Endothelial cell of umbilical vein (primary cell): Measurements from ENCODE around the gene FAAP100. TPM values are rescaled to one million over a fixed set of nuclear protein-coding genes. Genes with fewer than 3 reads are reported as not detected.
A peak's percentile ranks its signal among the peaks of the same experiment; 100 is the strongest.

Experiments
- BruUV-seq: library from RNA; stranded (reverse); fragments of 400-500 nt; replicated peaks from 2 replicates; lab custom pipeline; 2021; lab: Mats Ljungman, UMichigan
- CTCF ChIA-PET: fragments of 300-600, 350-600 bp; sonication (Branson Sonifier 250); formaldehyde crosslinking; loops from one replicate; lab custom pipeline; 2021; ENCODE audit warnings: antibody characterized with exemption, inconsistent platforms; lab: Charles Lee
- POLR2A ChIA-PET: fragments of 300-600, 350-600 bp; sonication (Branson Sonifier 250); formaldehyde crosslinking; loops from one replicate; lab custom pipeline; 2021; ENCODE audit warnings: antibody characterized with exemption, inconsistent platforms; lab: Charles Lee
- DNase-seq: peaks from one replicate; pipeline ENCODE4 v3.0.0-alpha.2; 2011; ENCODE audit warnings: low read depth, low spot score
- FAIRE-seq: peaks from 2 replicates; lab custom pipeline; 2011; peaks lifted over from hg19 to GRCh38; lab: Jason Lieb, UNC
- H2AFZ ChIP-seq: 2 replicates; pipeline ENCODE4 v1.6.0; 2012; ENCODE audit warnings: low read depth, low read length, control low read depth, inconsistent platforms
- H3K27ac ChIP-seq: 2 replicates; pipeline ENCODE4 v1.5.1; 2011; ENCODE audit warnings: low read depth, mild to moderate bottlenecking, control low read depth, low read length, moderate library complexity; ENCODE audit not compliant: insufficient read depth
- H3K27me3 ChIP-seq, 2 experiments: 2 replicates each; pipeline versions ENCODE4 v1.6.0 to v1.6.1; 2011; ENCODE audit warnings: low read length in 2 of 2, mixed read lengths in 1 of 2; ENCODE audit not compliant: control insufficient read depth in 2 of 2, insufficient read depth in 2 of 2
- H3K36me3 ChIP-seq, 2 experiments: 2 replicates in 1 of 2; 3 replicates in 1 of 2; pipeline ENCODE4 v1.5.1; 2011; ENCODE audit warnings: low read length in 2 of 2, mild to moderate bottlenecking in 1 of 2, moderate library complexity in 1 of 2; ENCODE audit not compliant: control insufficient read depth in 2 of 2, insufficient read depth in 2 of 2; ENCODE audit errors: extremely low read depth in 1 of 2
- H3K4me1 ChIP-seq: 3 replicates; pipeline ENCODE4 v1.5.1; 2011; ENCODE audit warnings: mild to moderate bottlenecking, low read length; ENCODE audit not compliant: control insufficient read depth, insufficient read depth; ENCODE audit errors: extremely low read depth
- H3K4me2 ChIP-seq: 2 replicates; pipeline ENCODE4 v1.6.1; 2011; ENCODE audit warnings: low read length, control low read depth, mixed read lengths; ENCODE audit not compliant: insufficient read depth
- H3K4me3 ChIP-seq, 3 experiments: fragments of 200-600 bp in 1 of 3; sonication (generic), shearing (Covaris generic) in 1 of 3; replicated peaks in 1 of 3; 2 replicates each; pipeline ENCODE4 v1.5.1; 2011 to 2016; ENCODE audit warnings: control low read depth in 3 of 3, low read length in 3 of 3, mild to moderate bottlenecking in 2 of 3, inconsistent platforms in 1 of 3, low read depth in 1 of 3, moderate library complexity in 1 of 3; ENCODE audit not compliant: insufficient read depth in 1 of 3
- H3K79me2 ChIP-seq: 2 replicates; pipeline ENCODE4 v1.6.0; 2012; ENCODE audit warnings: low read length, inconsistent platforms; ENCODE audit not compliant: control insufficient read depth, insufficient read depth
- H3K9ac ChIP-seq: replicated peaks from 2 replicates; pipeline ENCODE3; 2011; ENCODE audit warnings: low read length, control low read depth; ENCODE audit not compliant: insufficient read depth; ENCODE audit errors: extremely low read depth
- H3K9me1 ChIP-seq: replicated peaks from 3 replicates; pipeline ENCODE4 v1.6.0; 2011; ENCODE audit warnings: mild to moderate bottlenecking, low read length; ENCODE audit not compliant: control insufficient read depth, insufficient read depth; ENCODE audit errors: extremely low read depth
- H3K9me3 ChIP-seq: replicated peaks from 2 replicates; pipeline ENCODE4 v1.5.1; 2012; ENCODE audit warnings: low read length, inconsistent platforms; ENCODE audit not compliant: control insufficient read depth, insufficient read depth
- H4K20me1 ChIP-seq: replicated peaks from 2 replicates; pipeline ENCODE3; 2011; ENCODE audit warnings: mild to moderate bottlenecking, low read length; ENCODE audit not compliant: control insufficient read depth, insufficient read depth; ENCODE audit errors: extremely low read depth
- EZH2 ChIP-seq: IDR thresholded peaks from 2 replicates; pipeline ENCODE4 v1.6.1; 2012; ENCODE audit warnings: borderline replicate concordance, low read depth, mild to moderate bottlenecking, moderate library complexity, low read length, inconsistent platforms; ENCODE audit not compliant: severe bottlenecking
- FOS ChIP-seq: IDR thresholded peaks from 2 replicates; pipeline ENCODE4 v1.6.1; 2011; ENCODE audit warnings: mild to moderate bottlenecking, low read length, moderate library complexity, borderline replicate concordance; ENCODE audit not compliant: insufficient read depth
- GATA2 ChIP-seq: IDR thresholded peaks from 2 replicates; pipeline ENCODE4 v1.7.0; 2011; ENCODE audit warnings: low read depth, mild to moderate bottlenecking, moderate library complexity, mixed read lengths, low read length; ENCODE audit not compliant: insufficient read length, insufficient read depth
- JUN ChIP-seq: IDR thresholded peaks from 2 replicates; pipeline ENCODE4 v1.6.1; 2011; ENCODE audit warnings: borderline replicate concordance, low read depth; ENCODE audit not compliant: insufficient read length, insufficient read depth
- MAX ChIP-seq: IDR thresholded peaks from 2 replicates; pipeline ENCODE4 v1.6.1; 2011; ENCODE audit not compliant: insufficient read depth, insufficient read length
- MYC ChIP-seq: IDR thresholded peaks from one replicate; pipeline ENCODE4 v1.6.1; 2011; ENCODE audit warnings: mild to moderate bottlenecking, low read depth, low read length
- POLR2A ChIP-seq: IDR thresholded peaks from 2 replicates; pipeline ENCODE4 v1.6.1; 2012; ENCODE audit warnings: low read depth, mild to moderate bottlenecking, control low read depth, low read length
- POLR2AphosphoS5 ChIP-seq: IDR thresholded peaks from 2 replicates; pipeline ENCODE4 v1.6.1; 2012; ENCODE audit warnings: low read depth, mild to moderate bottlenecking, control low read depth, low read length, moderate library complexity; ENCODE audit not compliant: insufficient read depth
- dilution Hi-C: fragments of 300-500 bp; cut with MboI; formaldehyde crosslinking; loops from one replicate; pipeline ENCODE4 v1.15.0; 2019; ENCODE audit warnings: low sequenced_read_pairs; ENCODE audit not compliant: extremely low pct_ligation_motif_present
- intact Hi-C: fragments of 100-400 bp; cut with micrococcal nuclease; formaldehyde crosslinking; loops from one replicate; pipeline ENCODE4 v1.10.0; 2022
- polyA plus RNA-seq, 4 experiments: library from polyadenylated mRNA; depleted of rRNA in 3 of 4; stranded (reverse) in 3 of 4; unstranded in 1 of 4; fragments of >200 nt; gene quantifications; 2 replicates each; pipeline versions ENCODE4 v1.2.1 to v1.2.3, GENCODE V29; 2011 to 2012; ENCODE audit warnings: missing spikeins in 1 of 4
- total RNA-seq: library from RNA; stranded (reverse); gene quantifications from 2 replicates; pipeline ENCODE4 v1.2.3, GENCODE V29; 2021
- TF ChIP-seq, protein P1 (sequence below), 2 donors: IDR thresholded peaks; 1 replicate in 1 of 2; 2 replicates in 1 of 2; pipeline ENCODE4 v1.5.1; 2011; ENCODE audit warnings: low read length in 2 of 2, mild to moderate bottlenecking in 2 of 2, moderate library complexity in 2 of 2, control low read depth in 1 of 2, inconsistent platforms in 1 of 2, low read depth in 1 of 2; ENCODE audit not compliant: insufficient read depth in 1 of 2; ENCODE audit errors: extremely low read depth in 1 of 2

The FAAP100 gene
- total and polyA plus RNA-seq, 2 donors (not counting 3 experiments of a cell fraction or from before 2014, with no cell fraction given): 35.4 to 54.3 TPM

GRCh38 chr17:81523402-81524038, 28.6 kb downstream of the FAAP100 start:
- DNase-seq (no peak), FAIRE-seq (no peak)
- H4K20me1 ChIP-seq: no peaks in the 10 kb centered on the region
- H3K9ac ChIP-seq: no peak overlapping the region
- no peak for TF ChIP-seq POLR2AphosphoS5
- no peak for TF ChIP-seq POLR2A
- TF ChIP-seq, protein P1, sequence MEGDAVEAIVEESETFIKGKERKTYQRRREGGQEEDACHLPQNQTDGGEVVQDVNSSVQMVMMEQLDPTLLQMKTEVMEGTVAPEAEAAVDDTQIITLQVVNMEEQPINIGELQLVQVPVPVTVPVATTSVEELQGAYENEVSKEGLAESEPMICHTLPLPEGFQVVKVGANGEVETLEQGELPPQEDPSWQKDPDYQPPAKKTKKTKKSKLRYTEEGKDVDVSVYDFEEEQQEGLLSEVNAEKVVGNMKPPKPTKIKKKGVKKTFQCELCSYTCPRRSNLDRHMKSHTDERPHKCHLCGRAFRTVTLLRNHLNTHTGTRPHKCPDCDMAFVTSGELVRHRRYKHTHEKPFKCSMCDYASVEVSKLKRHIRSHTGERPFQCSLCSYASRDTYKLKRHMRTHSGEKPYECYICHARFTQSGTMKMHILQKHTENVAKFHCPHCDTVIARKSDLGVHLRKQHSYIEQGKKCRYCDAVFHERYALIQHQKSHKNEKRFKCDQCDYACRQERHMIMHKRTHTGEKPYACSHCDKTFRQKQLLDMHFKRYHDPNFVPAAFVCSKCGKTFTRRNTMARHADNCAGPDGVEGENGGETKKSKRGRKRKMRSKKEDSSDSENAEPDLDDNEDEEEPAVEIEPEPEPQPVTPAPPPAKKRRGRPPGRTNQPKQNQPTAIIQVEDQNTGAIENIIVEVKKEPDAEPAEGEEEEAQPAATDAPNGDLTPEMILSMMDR (IDR thresholded peaks at IDR 0.05; ENCODE audit: extremely low read depth in 1 of 2, insufficient read depth in 1 of 2, low read depth in 1 of 2, low read length in 2 of 2): peak in 1 of 2 donors; percentile 46
- no peak for TF ChIP-seq JUN
- no peak for TF ChIP-seq GATA2
- TF ChIP-seq MYC: no peak
- TF ChIP-seq FOS: no peak
- peak; percentile 14 for TF ChIP-seq MAX
- TF ChIP-seq EZH2: no peak
- no peak overlapping the region for H3K4me2 ChIP-seq
- CTCF ChIA-PET: interaction anchor here (0.6 to 1.6 kb wide), 15 partner anchors 14 to 378 kb away, joined by 3 to 6 read pairs (median 4); partner anchors contain the start of genes BAHCC1 and FAAP100
- no peaks in the 10 kb centered on the region for H3K9me3 ChIP-seq
- H3K27ac ChIP-seq: no peak overlapping the region
- dilution Hi-C loops (no loop called here), intact Hi-C loops (no loop called here)
- peaks cover 7% of the 10 kb centered on the region for H3K4me1 ChIP-seq
- no peak overlapping the region for H2AFZ ChIP-seq
- no peaks in the 10 kb centered on the region for H3K79me2 ChIP-seq
- no TSS peak for BruUV-seq
- no peaks in the 10 kb centered on the region for H3K9me1 ChIP-seq
- H3K4me3 ChIP-seq: no peak overlapping the region
- no peaks in the 10 kb centered on the region for H3K27me3 ChIP-seq
- POLR2A ChIA-PET: interaction anchor here (0.6 to 0.7 kb wide), 2 partner anchors 8 to 11 kb away, joined by 3 to 4 read pairs; partner anchors contain the start of gene ACTG1
- H3K36me3 ChIP-seq: no peaks in the 10 kb centered on the region
